HUES64 (cell line): ENCODE measurements around the gene TAF11.

Experiments
- H3K27ac ChIP-seq: 2 replicates; pipeline ENCODE4 v1.7.0; 2013; ENCODE audit warnings: low read depth, low read length, inconsistent platforms
- H3K27me3 ChIP-seq: 2 replicates; pipeline ENCODE4 v1.6.1; 2013; ENCODE audit warnings: mild to moderate bottlenecking, low read length; ENCODE audit not compliant: insufficient read depth
- H3K36me3 ChIP-seq: 2 replicates; pipeline ENCODE4 v1.6.1; 2013; ENCODE audit warnings: mild to moderate bottlenecking, low read length; ENCODE audit not compliant: insufficient read depth
- H3K4me1 ChIP-seq: 2 replicates; pipeline ENCODE4 v1.6.1; 2013; ENCODE audit warnings: mild to moderate bottlenecking, low read length, moderate library complexity; ENCODE audit not compliant: insufficient read depth
- H3K4me3 ChIP-seq: 2 replicates; pipeline ENCODE4 v1.5.1; 2013; ENCODE audit warnings: mild to moderate bottlenecking, low read length, moderate library complexity
- H3K9ac ChIP-seq: 2 replicates; pipeline ENCODE4 v1.6.1; 2013; ENCODE audit warnings: mild to moderate bottlenecking, low read depth, low read length
- H3K9me3 ChIP-seq: 2 replicates; pipeline ENCODE4 v1.6.1; 2013; ENCODE audit warnings: low read depth, low read length; ENCODE audit not compliant: insufficient read depth
- WGBS: fragments of 150-250, 120-280 bp; methylation state at CpG from one replicate; pipeline ENCODE4 v1.1.7; 2013; ENCODE audit warnings: missing lambda C conversion rate; 5-methylcytosine and 5-hydroxymethylcytosine counted together

Gene TAF11

GRCh38 chr6:34836451-34836850 is 51.4 kb downstream of the TAF11 start:
- peaks cover 42% of the 10 kb centered on the region for H3K36me3 ChIP-seq
- H3K4me1 ChIP-seq = no peaks in the 10 kb centered on the region
- H3K9ac ChIP-seq = no peak overlapping the region
- 100% methylated on average over 1 of the region's 2 CpGs for WGBS
- no peak overlapping the region for H3K27ac ChIP-seq
- H3K4me3 ChIP-seq = no peak overlapping the region
- no peaks in the 10 kb centered on the region for H3K9me3 ChIP-seq
- H3K27me3 ChIP-seq = no peaks in the 10 kb centered on the region

- peaks cover 42% of the 10 kb centered on the region for H3K36me3 ChIP-seq
- H3K27ac ChIP-seq = no peak overlapping the region
- no peak overlapping the region for H3K9ac ChIP-seq
- no peak overlapping the region for H3K4me3 ChIP-seq
- 88% methylated on average over 4 of the region's 4 CpGs for WGBS
- no peaks in the 10 kb centered on the region for H3K9me3 ChIP-seq
- no peaks in the 10 kb centered on the region for H3K27me3 ChIP-seq
- no peaks in the 10 kb centered on the region for H3K4me1 ChIP-seq
Measured at GRCh38 chr6:34836008-34836407, 51.8 kb downstream of the TAF11 start.

- no peaks in the 10 kb centered on the region for H3K9me3 ChIP-seq
- no peak overlapping the region for H3K9ac ChIP-seq
- no peaks in the 10 kb centered on the region for H3K4me1 ChIP-seq
- H3K27ac ChIP-seq = no peak overlapping the region
- no peaks in the 10 kb centered on the region for H3K27me3 ChIP-seq
- peaks cover 48% of the 10 kb centered on the region for H3K36me3 ChIP-seq
- 95% methylated on average over 4 of the region's 4 CpGs for WGBS
- no peak overlapping the region for H3K4me3 ChIP-seq
Measured at GRCh38 chr6:34834789-34835518, 52.9 kb downstream of the TAF11 start.

- Histone ChIP-seq H3K27me3 (no peaks in the 10 kb centered on the region), H3K27ac (no peak overlapping the region), H3K36me3 (peaks cover 54% of the 10 kb centered on the region), H3K4me3 (no peak overlapping the region), H3K4me1 (no peaks in the 10 kb centered on the region), H3K9me3 (no peaks in the 10 kb centered on the region), H3K9ac (no peak overlapping the region)
- WGBS = 100% methylated on average over 1 of the region's 1 CpG
Measured at GRCh38 chr6:34832942-34833341, 54.9 kb downstream of the TAF11 start.

- 100% methylated on average over 1 of the region's 2 CpGs for WGBS
- no peaks in the 10 kb centered on the region for H3K27me3 ChIP-seq
- no peak overlapping the region for H3K4me3 ChIP-seq
- H3K27ac ChIP-seq = no peak overlapping the region
- H3K9ac ChIP-seq = no peak overlapping the region
- no peaks in the 10 kb centered on the region for H3K4me1 ChIP-seq
- H3K36me3 ChIP-seq = peaks cover 39% of the 10 kb centered on the region
- H3K9me3 ChIP-seq = no peaks in the 10 kb centered on the region
Measured at GRCh38 chr6:34829137-34829536, 58.7 kb downstream of the TAF11 start.
